ENCODE measurements around the gene TMEM98. TPM values are rescaled to one million over a fixed set of nuclear protein-coding genes. Genes with fewer than 3 reads are reported as not detected.

TMEM98 gene
- total and polyA plus RNA-seq, 2 of the 8 experiments (the other 6 are each of a cell fraction or from before 2014, with no cell fraction given), result 86.1 to 232 TPM

DNA sequence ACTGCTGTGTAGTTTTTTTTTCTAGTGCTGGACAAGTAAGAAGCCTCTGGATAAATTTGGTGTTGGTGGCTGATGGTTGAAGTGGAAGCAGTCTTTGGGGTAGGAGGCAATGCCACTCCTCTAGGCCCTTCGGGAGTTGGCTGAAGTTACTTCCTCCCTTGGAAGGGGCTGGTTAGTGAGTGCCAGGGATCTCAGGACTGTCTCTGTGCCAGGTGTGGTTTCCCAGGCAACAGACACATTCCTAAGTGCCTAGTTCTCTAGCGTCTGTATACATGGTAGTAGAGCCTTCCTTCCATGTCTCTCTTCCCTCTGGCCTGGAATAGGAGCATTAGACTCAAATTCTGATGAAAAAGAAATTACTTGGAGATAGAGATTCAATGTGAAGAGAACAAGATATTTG is 15.3 kb downstream of the TMEM98 start:
- POLR2A ChIA-PET (ENCODE audit: partially characterized antibody), result interaction anchor here (0.9 kb wide), 1 partner anchor 47 kb away, joined by 4 read pairs; no protein-coding TSS in a partner anchor
- no peak overlapping the region for H3K4me2 ChIP-seq (ENCODE audit: insufficient read depth in 1 of 2, low read depth in 2 of 2, low read length in 2 of 2)
- TF ChIP-seq CBX5 (IDR thresholded peaks at IDR 0.05; ENCODE audit: low read depth, low read length) (no peak), SIN3A (conservative IDR thresholded peaks at IDR 0.05 in 1 of 2, IDR thresholded peaks at IDR 0.05 in 1 of 2; ENCODE audit: low read depth in 1 of 2, low read length in 2 of 2) (no peak), POLR2AphosphoS5 (IDR thresholded peaks at IDR 0.05; ENCODE audit: low read depth, low read length) (no peak), HDAC2 (IDR thresholded peaks at IDR 0.05; ENCODE audit: borderline replicate concordance in 1 of 2, low read depth in 2 of 2, low read length in 2 of 2) (no peak), ZNF274 (IDR thresholded peaks at IDR 0.05; ENCODE audit: borderline replicate concordance, extremely low read depth, low read length) (no peak), POLR2A (IDR thresholded peaks at IDR 0.05; ENCODE audit: control extremely low read depth in 1 of 2, low read depth in 2 of 2, low read length in 2 of 2) (no peak), SIX5 (IDR thresholded peaks at IDR 0.05; ENCODE audit: low read depth, low read length) (no peak), RXRA (IDR thresholded peaks at IDR 0.05; ENCODE audit: insufficient read depth, low read depth, low read length) (no peak), GABPA (IDR thresholded peaks at IDR 0.05; ENCODE audit: borderline replicate concordance, insufficient read depth, low read length) (no peak), TAF7 (optimal IDR thresholded peaks at IDR 0.05; ENCODE audit: borderline replicate concordance, low read depth, low read length) (no peak), RBBP5 (IDR thresholded peaks at IDR 0.05; ENCODE audit: borderline replicate concordance, low read depth, low read length) (no peak), EZH2 (IDR thresholded peaks at IDR 0.05; ENCODE audit: low read depth, low read length, severe bottlenecking) (no peak), CHD2 (IDR thresholded peaks at IDR 0.05; ENCODE audit: low read length) (no peak), KDM1A (IDR thresholded peaks at IDR 0.05; ENCODE audit: borderline replicate concordance, low read length) (no peak)

More for the DNA sequence above, 15.3 kb downstream of the TMEM98 start:
- no peak overlapping the region for H2AK5ac ChIP-seq (ENCODE audit: low read depth, low read length)
- no peaks in the 10 kb centered on the region for H3K79me1 ChIP-seq (ENCODE audit: low read depth, low read length)
- H3K18ac ChIP-seq (ENCODE audit: extremely low read depth, low read length), result no peak overlapping the region
- no peaks in the 10 kb centered on the region for H4K20me1 ChIP-seq (replicated peaks in 1 of 2; ENCODE audit: control insufficient read depth in 1 of 2, insufficient read depth in 2 of 2, low read length in 2 of 2)
- no peak overlapping the region for H2BK12ac ChIP-seq (ENCODE audit: low read depth, low read length)
- no peak overlapping the region for H4K5ac ChIP-seq (ENCODE audit: insufficient read length, low read depth, low read length)
- FAIRE-seq (no peak), DNase-seq (ENCODE audit: low read depth in 1 of 2, low spot score in 2 of 2) (no peak)
- H3K56ac ChIP-seq (replicated peaks; ENCODE audit: insufficient read length, low read depth, low read length), result no peak overlapping the region
- no peak overlapping the region for H3K14ac ChIP-seq (ENCODE audit: insufficient read length)
- H3K9ac ChIP-seq (replicated peaks in 1 of 4; ENCODE audit: extremely low read depth in 1 of 4, low read depth in 3 of 4, low read length in 3 of 4), result no peak overlapping the region
- CTCF ChIA-PET (ENCODE audit: partially characterized antibody), result interaction anchor here (1.2 to 5.2 kb wide), 9 partner anchors 11 to 174 kb away, joined by 3 to 61 read pairs (median 7); partner anchors contain the start of gene TMEM98
- no peak overlapping the region for H2AFZ ChIP-seq (ENCODE audit: low read length)
- H2BK15ac ChIP-seq (ENCODE audit: low read length), result no peak overlapping the region
- H3K36me3 ChIP-seq (ENCODE audit: control insufficient read depth in 2 of 4, insufficient read depth in 4 of 4, low read length in 3 of 4), result peaks cover 3 to 14% (median 10%) of the 10 kb centered on the region in 4 experiments; a peak in 5 of 8 replicates
- H3K4ac ChIP-seq (replicated peaks; ENCODE audit: insufficient read length, low read depth, low read length), result no peak overlapping the region
- H3K9me3 ChIP-seq (ENCODE audit: insufficient read depth in 2 of 2, low read depth in 1 of 2, low read length in 1 of 2), result no peaks in the 10 kb centered on the region
- H3K79me2 ChIP-seq (ENCODE audit: control insufficient read depth in 1 of 2, insufficient read depth in 2 of 2, low read length in 2 of 2), result no peaks in the 10 kb centered on the region
- H2BK20ac ChIP-seq (ENCODE audit: low read length), result no peak overlapping the region
- H3K23ac ChIP-seq (ENCODE audit: insufficient read length), result no peak overlapping the region
- H3K27ac ChIP-seq (ENCODE audit: low read depth, low read length), result no peak overlapping the region
- no peak overlapping the region for H3K4me3 ChIP-seq (ENCODE audit: extremely low read depth in 1 of 4, insufficient read depth in 2 of 4, low read depth in 3 of 4, low read length in 4 of 4)
- no peak overlapping the region for H4K91ac ChIP-seq (replicated peaks; ENCODE audit: insufficient read length, low read length)
- H4K8ac ChIP-seq (ENCODE audit: extremely low read depth, insufficient read depth, low read length), result no peak overlapping the region
- peaks cover 0 to 1% (median 0%) of the 10 kb centered on the region in 4 experiments; a peak in 1 of 7 replicates for H3K4me1 ChIP-seq (replicated peaks in 1 of 4; ENCODE audit: control insufficient read depth in 3 of 4, insufficient read depth in 4 of 4, low read length in 3 of 4)
- 87% methylated on average over 2 of the region's 2 CpGs; no CpG with 5 or more reads in 1 of the 2 experiments for WGBS, 2 experiments (ENCODE audit: extremely low coverage in 1 of 2, insufficient coverage in 1 of 2, insufficient read length in 1 of 2, insufficient replicate concordance in 2 of 2, low coverage in 1 of 2, low lambda C conversion rate in 2 of 2, missing lambda C conversion rate in 1 of 2)
- no peak overlapping the region for H2BK5ac ChIP-seq (ENCODE audit: low read depth, low read length)
- no peak overlapping the region for H2BK120ac ChIP-seq (replicated peaks; ENCODE audit: low read depth, low read length)
- no peaks in the 10 kb centered on the region; a peak in 1 of 7 replicates for H3K27me3 ChIP-seq (replicated peaks in 1 of 4; ENCODE audit: control insufficient read depth in 3 of 4, extremely low read depth in 1 of 4, insufficient read depth in 3 of 4, low read length in 3 of 4)
- no peaks in the 10 kb centered on the region for H3K23me2 ChIP-seq (ENCODE audit: low read depth, low read length)
